ENCODE results near the gene HYAL3. TPM values are rescaled to one million over a fixed set of nuclear protein-coding genes. Genes with fewer than 3 reads are reported as not detected.
A peak's percentile ranks its signal among the peaks of the same experiment; 100 is the strongest.

Gene HYAL3
- total and polyA plus RNA-seq, 5 donors from 2014 or later, result 1.8 to 8.3 (median 3.3) TPM

DNA sequence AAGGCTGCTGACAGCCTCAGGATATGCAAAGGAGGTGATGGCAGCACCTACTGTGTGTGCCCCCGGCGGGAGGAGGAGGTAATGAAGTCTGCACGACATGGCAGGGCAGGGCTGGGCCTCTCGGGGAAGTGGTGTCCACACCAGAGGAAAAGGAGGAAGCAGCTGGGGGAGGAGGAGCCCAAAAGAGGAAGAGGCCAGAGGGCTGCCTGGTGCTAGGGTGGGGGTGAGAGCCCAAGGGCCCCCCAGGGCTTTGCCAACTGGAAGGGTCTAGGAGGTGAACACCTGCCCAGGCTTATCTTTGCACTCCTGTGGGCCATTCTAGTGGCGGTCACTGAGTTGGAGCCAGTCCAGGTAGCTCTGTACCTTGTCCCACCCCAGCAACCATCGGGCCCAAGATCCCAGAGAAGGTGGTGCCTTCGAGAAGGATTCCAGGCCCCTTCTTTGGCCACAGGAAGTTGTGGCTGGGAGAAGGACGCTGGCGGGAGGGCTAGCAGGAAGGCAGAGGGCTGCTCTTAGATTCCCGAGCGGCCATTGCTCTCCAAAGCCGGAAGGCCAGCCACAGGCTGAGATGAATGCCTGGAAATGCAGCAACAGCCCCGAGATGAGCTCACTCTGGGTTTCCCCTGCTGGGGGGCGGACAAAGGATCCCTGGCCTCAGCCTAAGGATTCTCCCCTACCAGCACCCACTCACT, 56.2 kb downstream of the HYAL3 start:
- Mint-ChIP-seq H3K36me3 (no peaks in the 10 kb centered on the region), H3K27me3 (peaks cover 6% of the 10 kb centered on the region), H3K9me3 (peaks cover 0 to 2% (median 0%) of the 10 kb centered on the region in 7 donors), H3K4me1 (peaks cover 6 to 93% (median 49%) of the 10 kb centered on the region in 4 donors), H3K27ac (peak overlapping the region; percentile 93 to 97 (median 94)), H3K4me3 (peak overlapping the region; percentile 49 to 87 (median 84))
- Histone ChIP-seq H3K4me1 (ENCODE audit: control insufficient read depth, insufficient read depth, low read length, poor library complexity, severe bottlenecking) (peaks cover 100% of the 10 kb centered on the region), H3K9me3 (ENCODE audit: control insufficient read depth in 2 of 2, low read length in 2 of 2) (no peaks in the 10 kb centered on the region), H3K27ac (ENCODE audit: insufficient read depth, low read length, poor library complexity, severe bottlenecking) (peak overlapping the region; percentile 83), H3K27me3 (ENCODE audit: control insufficient read depth, insufficient read depth, low read length) (no peaks in the 10 kb centered on the region), H3K4me3 (ENCODE audit: low read depth, low read length) (no peak overlapping the region), H3K36me3 (ENCODE audit: control insufficient read depth, insufficient read depth, low read length) (peaks cover 14% of the 10 kb centered on the region)
- DNase-seq (peak in 2 of 3 donors; percentile 20 to 50), ATAC-seq (ENCODE audit: low read depth in 2 of 2) (no peak)

Other genes starting within 250 kb of the HYAL3 start
- gene RBM5, start 210.5 kb downstream of the HYAL3 start, total RNA-seq, result 395 TPM
- gene RBM5, start 210.5 kb downstream of the HYAL3 start, polyA plus RNA-seq, result 10 to 100 TPM; 29.6 to 44.3 (median 37.7) TPM
- 0.52 TPM for gene SEMA3F, start 144.1 kb downstream of the HYAL3 start, total RNA-seq
- not detected for gene SEMA3F, start 144.1 kb downstream of the HYAL3 start, polyA plus RNA-seq
- not detected for gene GNAT1, start 107.8 kb downstream of the HYAL3 start, total RNA-seq
- not detected for gene GNAT1, start 107.8 kb downstream of the HYAL3 start, polyA plus RNA-seq
- gene SLC38A3, start 94.1 kb downstream of the HYAL3 start, total RNA-seq, result not detected
- gene SLC38A3, start 94.1 kb downstream of the HYAL3 start, polyA plus RNA-seq, result not detected
- 373 TPM for gene GNAI2, start 63.2 kb downstream of the HYAL3 start, total RNA-seq
- gene GNAI2, start 63.2 kb downstream of the HYAL3 start, polyA plus RNA-seq, result 100 to 1,000 TPM; 544 to 696 (median 614) TPM
- 1.7 TPM for gene SEMA3B, start 30.3 kb downstream of the HYAL3 start, total RNA-seq
- gene SEMA3B, start 30.3 kb downstream of the HYAL3 start, polyA plus RNA-seq, result not detected
- gene LSMEM2, start 20.3 kb downstream of the HYAL3 start, total RNA-seq, result not detected
- under 1 TPM in 1 of 4 donors, not detected in 3; 0.22 TPM for gene LSMEM2, start 20.3 kb downstream of the HYAL3 start, polyA plus RNA-seq
- 39.9 TPM for gene IFRD2, start 7.0 kb downstream of the HYAL3 start, total RNA-seq
- gene IFRD2, start 7.0 kb downstream of the HYAL3 start, polyA plus RNA-seq, result 10 to 100 TPM; 40.6 to 51.9 (median 43.4) TPM
- 31.9 TPM for gene NAA80, start within 50 bp of the HYAL3 start, total RNA-seq
- gene NAA80, start within 50 bp of the HYAL3 start, polyA plus RNA-seq, result 10 to 100 TPM; 13.6 to 23.5 (median 14.6) TPM
- gene HYAL1, start 4.2 kb upstream of the HYAL3 start, total RNA-seq, result 0.35 TPM
- gene HYAL1, start 4.2 kb upstream of the HYAL3 start, polyA plus RNA-seq, result under 1 TPM in 3 of 4 donors, not detected in 1; 0.07 to 0.31 (median 0.10) TPM
- 1.5 TPM for gene HYAL2, start 23.3 kb upstream of the HYAL3 start, total RNA-seq
- 1 to 10 TPM; 2.7 to 6.5 (median 5.1) TPM for gene HYAL2, start 23.3 kb upstream of the HYAL3 start, polyA plus RNA-seq
- gene TUSC2, start 28.8 kb upstream of the HYAL3 start, total RNA-seq, result 17.5 TPM
- gene TUSC2, start 28.8 kb upstream of the HYAL3 start, polyA plus RNA-seq, result 10 to 100 TPM; 44.6 to 55.6 (median 49.9) TPM
- gene RASSF1, start 41.4 kb upstream of the HYAL3 start, total RNA-seq, result 76.0 TPM
- gene RASSF1, start 41.4 kb upstream of the HYAL3 start, polyA plus RNA-seq, result 10 to 100 TPM; 48.4 to 67.4 (median 54.7) TPM
- 1.6 TPM for gene ZMYND10, start 46.3 kb upstream of the HYAL3 start, total RNA-seq
- under 1 TPM in 1 of 4 donors, not detected in 3; 0.09 TPM for gene ZMYND10, start 46.3 kb upstream of the HYAL3 start, polyA plus RNA-seq
- 30.1 TPM for gene NPRL2, start 51.4 kb upstream of the HYAL3 start, total RNA-seq
- 10 to 100 TPM; 43.0 to 51.8 (median 49.6) TPM for gene NPRL2, start 51.4 kb upstream of the HYAL3 start, polyA plus RNA-seq
- gene CYB561D2, start 51.5 kb upstream of the HYAL3 start, total RNA-seq, result 28.5 TPM
- 10 to 100 TPM; 66.3 to 92.2 (median 79.2) TPM for gene CYB561D2, start 51.5 kb upstream of the HYAL3 start, polyA plus RNA-seq
- gene TMEM115, start 60.1 kb upstream of the HYAL3 start, total RNA-seq, result 18.3 TPM
- gene TMEM115, start 60.1 kb upstream of the HYAL3 start, polyA plus RNA-seq, result 10 to 100 TPM; 33.5 to 38.6 (median 36.5) TPM
- gene CACNA2D2, start 204.2 kb upstream of the HYAL3 start, total RNA-seq, result 1.2 TPM
- under 1 TPM; 0.24 to 0.52 (median 0.28) TPM for gene CACNA2D2, start 204.2 kb upstream of the HYAL3 start, polyA plus RNA-seq

Measured in CD4-positive, CD25-positive, alpha-beta regulatory T cell (primary cell).